Right lobe of liver (tissue), 4 donors: Measurements from ENCODE around the gene OR10J1.

Experiments used
- CTCF ChIP-seq, 4 donors: fragments of 200-600 bp in 3 of 4; fragments of 450-650 bp in 1 of 4; IDR thresholded peaks; one replicate each; pipeline versions ENCODE4 v1.5.1 to v1.8.0; 2016 to 2022; ENCODE audit warnings: antibody characterized with exemption in 4 of 4, mild to moderate bottlenecking in 2 of 4
- POLR2A ChIP-seq: fragments of 450-650 bp; IDR thresholded peaks from one replicate; pipeline ENCODE4 v1.6.1; 2017; ENCODE audit warnings: antibody characterized with exemption, mild to moderate bottlenecking
- donor health status: DM: no; HTN: no; CAD: no.
- donor health status: DM: no; HTN: no; CAD: no.
- donor health status: DM: no; HTN: yes; CAD: no.

- TF ChIP-seq CTCF (IDR thresholded peaks at IDR 0.05) (no peak), POLR2A (no peak)
These were observed 10.3 kb upstream of the OR10J1 start for GRCh38 chr1:159429074-159429861.
